Small intestine (tissue), 7 donors: ENCODE results near the gene PDE11A. TPM values are rescaled to one million over a fixed set of nuclear protein-coding genes. Genes with fewer than 3 reads are reported as not detected.

Experiments
- DNase-seq, 2 donors: peaks; one replicate each; pipeline versions ENCODE4 v3.0.0 to v3.0.0-alpha.2; 2013
- FAIRE-seq: peaks from 2 replicates; lab custom pipeline; 2012; peaks lifted over from hg19 to GRCh38; lab: Jason Lieb, UNC
- H3K27ac ChIP-seq, 3 donors: one replicate each; pipeline ENCODE4 v1.5.1; 2013; ENCODE audit warnings: low read length in 2 of 3, mild to moderate bottlenecking in 2 of 3, control low read depth in 1 of 3, inconsistent platforms in 1 of 3, low read depth in 1 of 3, moderate library complexity in 1 of 3
- H3K27me3 ChIP-seq, 3 donors: one replicate each; pipeline ENCODE4 v1.6.1; 2013; ENCODE audit warnings: low read length in 3 of 3, inconsistent platforms in 1 of 3; ENCODE audit not compliant: control insufficient read depth in 3 of 3, insufficient read depth in 3 of 3
- H3K36me3 ChIP-seq, 3 donors: one replicate each; pipeline ENCODE4 v1.6.1; 2013; ENCODE audit warnings: low read length in 3 of 3, inconsistent platforms in 1 of 3, low read depth in 1 of 3, mild to moderate bottlenecking in 1 of 3, moderate library complexity in 1 of 3; ENCODE audit not compliant: control insufficient read depth in 3 of 3, insufficient read depth in 2 of 3
- H3K4me1 ChIP-seq, 3 donors: one replicate each; pipeline ENCODE4 v1.6.1; 2013; ENCODE audit warnings: low read length in 2 of 3, inconsistent platforms in 1 of 3, low read depth in 1 of 3, mild to moderate bottlenecking in 1 of 3, moderate library complexity in 1 of 3; ENCODE audit not compliant: control insufficient read depth in 3 of 3, insufficient read depth in 2 of 3
- H3K4me3 ChIP-seq, 3 donors: one replicate each; pipeline ENCODE4 v1.5.1; 2013; ENCODE audit warnings: low read length in 3 of 3, control low read depth in 1 of 3, inconsistent platforms in 1 of 3, low read depth in 1 of 3, mild to moderate bottlenecking in 1 of 3, moderate library complexity in 1 of 3
- H3K9me3 ChIP-seq, 2 donors: one replicate each; pipeline ENCODE4 v1.6.1; 2013; ENCODE audit warnings: low read depth in 1 of 2, low read length in 1 of 2; ENCODE audit not compliant: control insufficient read depth in 2 of 2, insufficient read depth in 1 of 2
- WGBS, 3 donors: extraction: QIAGEN DNeasy Blood & Tissue Kit; methylation state at CpG; one replicate each; pipeline ENCODE4 v1.1.7; 2013; 5-methylcytosine and 5-hydroxymethylcytosine counted together
- polyA plus RNA-seq, 4 donors: library from polyadenylated mRNA; stranded (reverse) in 3 of 4; unstranded in 1 of 4; fragments of 200-250 nt in 3 of 4; fragments of 120-200 nt in 1 of 4; gene quantifications; one replicate each; pipeline versions ENCODE4 v1.2.1 to v1.2.3, GENCODE V29; 2013
- donor health status: healthy with polysubstance abuse.
- donor health status: control.
- donor health status: control.
- donor health status: Bipolar disorder and iron deficiency.
- donor health status: healthy.

The PDE11A gene
- polyA plus RNA-seq, 4 donors = 0.27 to 3.8 (median 0.84) TPM

DNA sequence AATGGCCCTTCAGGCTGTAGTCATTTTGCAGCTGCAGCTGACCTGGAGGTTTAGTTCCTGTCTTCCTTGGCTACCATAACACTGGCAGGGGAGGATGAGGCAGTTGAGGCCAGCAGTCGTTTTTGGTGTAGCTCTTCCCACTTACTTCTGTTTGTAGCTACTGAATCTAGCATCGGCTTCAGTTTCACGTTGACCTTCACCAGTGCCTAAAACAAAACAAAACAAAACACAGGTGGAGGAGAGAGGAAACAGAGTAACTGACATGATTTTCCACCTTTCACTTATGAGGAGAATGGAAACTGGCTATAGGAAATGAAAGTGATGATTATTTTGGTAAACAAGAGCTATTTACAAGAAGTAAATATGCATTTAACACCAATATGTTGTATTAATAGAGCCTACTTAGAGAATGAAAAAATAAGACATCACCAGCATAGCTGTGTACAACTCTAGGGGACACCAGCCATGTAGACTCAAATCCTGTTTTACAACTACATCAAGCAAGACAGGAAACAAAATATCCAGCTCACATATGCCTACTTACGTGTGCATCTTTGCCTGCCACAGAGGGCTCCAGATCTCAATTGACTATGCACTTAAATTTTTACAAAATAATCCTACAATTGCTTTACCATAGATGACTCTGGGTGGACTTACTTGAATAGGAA is 443.1 kb downstream of the PDE11A start:
- Histone ChIP-seq H3K36me3 (peaks cover 0 to 2% (median 0%) of the 10 kb centered on the region in 3 donors), H3K4me1 (no peaks in the 10 kb centered on the region), H3K27me3 (no peaks in the 10 kb centered on the region), H3K27ac (no peak overlapping the region), H3K9me3 (no peaks in the 10 kb centered on the region), H3K4me3 (no peak overlapping the region)
- DNase-seq = no peak
- no peak for FAIRE-seq
- 49 to 66% (median 66%) methylated on average over 4 of the region's 4 CpGs for WGBS, 3 donors

DNA sequence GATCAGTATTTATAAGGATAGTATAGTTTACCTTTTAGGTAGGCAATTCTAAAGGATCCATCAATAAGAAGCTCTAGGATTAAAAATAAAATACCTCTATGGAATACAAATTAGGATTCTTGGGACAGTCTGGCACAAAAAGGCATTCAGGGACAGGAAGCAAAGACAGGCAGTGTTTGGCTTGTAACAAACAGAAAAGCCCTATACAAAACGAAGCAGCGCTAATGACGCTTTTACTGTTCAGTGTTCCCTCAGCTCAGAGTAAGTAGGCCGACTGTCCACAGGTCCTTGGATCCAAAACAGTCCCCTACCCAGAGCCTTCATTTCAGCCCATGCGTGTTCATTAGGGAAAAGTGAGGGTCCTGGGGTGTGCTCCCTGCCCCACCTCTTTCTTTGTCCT is 443.7 kb downstream of the PDE11A start:
- FAIRE-seq (no peak), DNase-seq (no peak)
- Histone ChIP-seq H3K36me3 (peaks cover 0 to 2% (median 0%) of the 10 kb centered on the region in 3 donors), H3K9me3 (no peaks in the 10 kb centered on the region), H3K27ac (no peak overlapping the region), H3K4me3 (no peak overlapping the region), H3K4me1 (no peaks in the 10 kb centered on the region), H3K27me3 (no peaks in the 10 kb centered on the region)
- 75 to 85% (median 78%) methylated on average over 5 of the region's 5 CpGs for WGBS, 3 donors

DNA sequence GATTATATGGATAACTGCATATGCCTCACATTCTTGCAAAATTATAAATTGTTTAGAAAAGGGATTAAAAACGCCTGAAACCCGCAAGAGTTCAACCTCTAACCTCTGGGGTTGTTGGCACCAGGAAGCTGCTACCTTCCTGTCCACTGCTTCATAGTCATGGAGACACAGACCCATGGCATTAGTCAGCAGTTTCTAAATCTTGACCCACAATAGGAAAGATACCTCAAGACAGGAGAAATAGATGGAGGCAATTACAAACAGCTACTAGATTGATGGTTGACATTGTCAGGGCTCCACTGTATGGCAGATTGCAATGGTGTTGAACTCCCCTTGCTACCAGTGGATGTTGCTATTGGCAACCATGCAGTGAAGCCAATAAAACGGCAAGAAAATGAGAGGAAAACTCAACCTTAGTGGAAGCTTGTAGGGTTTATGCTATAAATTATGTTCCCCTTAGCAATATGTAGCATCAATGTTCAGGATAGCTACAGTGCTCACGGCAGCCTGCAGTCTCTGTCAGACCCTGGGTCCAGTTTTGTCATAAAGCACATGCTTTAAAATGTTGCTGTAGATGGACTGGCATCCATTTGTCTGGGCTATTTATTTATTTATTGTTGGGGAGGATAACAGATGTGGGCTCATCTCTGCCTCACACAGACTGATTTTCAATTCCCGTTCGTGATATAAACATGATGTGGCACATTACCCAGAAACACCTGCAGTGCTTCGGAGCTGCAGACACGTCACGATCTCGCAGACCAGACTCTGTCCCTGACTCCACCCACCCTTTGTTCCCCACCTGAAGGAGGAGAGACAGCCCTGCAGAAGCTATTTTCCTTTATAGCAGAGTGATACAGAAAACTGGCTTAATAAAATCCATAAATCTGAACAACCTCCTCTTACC is 446.6 kb downstream of the PDE11A start:
- Histone ChIP-seq H3K9me3 (no peaks in the 10 kb centered on the region), H3K36me3 (peaks cover 0 to 2% (median 0%) of the 10 kb centered on the region in 3 donors), H3K27me3 (no peaks in the 10 kb centered on the region), H3K4me1 (no peaks in the 10 kb centered on the region), H3K4me3 (no peak overlapping the region), H3K27ac (no peak overlapping the region)
- 50 to 66% (median 63%) methylated on average over 10 of the region's 10 CpGs for WGBS, 3 donors
- FAIRE-seq (no peak), DNase-seq (no peak)

DNA sequence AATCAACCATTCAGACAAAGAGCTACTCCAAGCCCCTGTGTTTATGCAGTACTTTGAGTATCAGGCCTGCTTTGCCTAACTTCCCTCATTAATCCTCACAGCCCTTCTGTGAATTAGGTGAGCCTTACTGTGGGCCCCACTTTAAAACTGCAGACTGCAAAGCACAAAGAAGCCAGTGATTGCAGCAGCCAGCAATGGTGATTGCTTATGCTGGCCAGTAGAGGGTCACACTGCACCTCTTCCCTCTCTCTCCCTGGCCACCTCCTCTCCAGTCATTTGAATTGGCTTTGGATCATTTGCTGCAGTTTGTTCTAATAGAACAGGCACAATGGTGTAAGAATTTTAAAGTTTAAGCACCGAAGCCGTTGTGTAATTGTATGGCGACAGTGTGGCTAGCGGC is 450.1 kb downstream of the PDE11A start:
- FAIRE-seq = no peak
- WGBS, 3 donors = 56 to 93% (median 87%) methylated on average over 4 of the region's 4 CpGs
- Histone ChIP-seq H3K36me3 (no peaks in the 10 kb centered on the region), H3K27ac (no peak overlapping the region), H3K27me3 (no peaks in the 10 kb centered on the region), H3K4me1 (no peaks in the 10 kb centered on the region), H3K4me3 (no peak overlapping the region), H3K9me3 (peaks cover 0 to 7% of the 10 kb centered on the region in 2 donors)
- DNase-seq = no peak

DNA sequence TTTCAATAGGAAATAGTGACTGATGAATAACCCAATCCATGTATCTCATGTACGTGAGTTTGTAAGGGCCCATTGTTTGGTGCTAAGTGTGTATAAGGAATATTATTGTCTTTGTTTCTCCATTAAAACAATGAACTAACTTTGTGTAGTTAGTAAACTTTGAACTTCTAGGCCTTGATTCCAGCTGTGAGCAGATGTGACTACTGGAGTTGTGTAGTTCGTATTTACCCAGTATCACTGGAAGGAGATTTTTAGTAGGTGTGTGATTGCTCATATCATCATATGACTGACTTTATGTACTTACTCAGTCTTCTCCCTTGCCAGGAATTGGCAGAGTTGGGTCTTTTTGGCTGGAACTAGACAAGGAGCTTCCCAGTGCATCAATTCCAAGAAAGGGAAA is 452.6 kb downstream of the PDE11A start:
- Histone ChIP-seq H3K27me3 (no peaks in the 10 kb centered on the region), H3K4me1 (no peaks in the 10 kb centered on the region), H3K4me3 (no peak overlapping the region), H3K9me3 (peaks cover 0 to 10% of the 10 kb centered on the region in 2 donors), H3K36me3 (no peaks in the 10 kb centered on the region), H3K27ac (no peak overlapping the region)
- DNase-seq = no peak
- WGBS, 3 donors = 84 to 90% (median 88%) methylated on average over 2 of the region's 2 CpGs
- no peak for FAIRE-seq

DNA sequence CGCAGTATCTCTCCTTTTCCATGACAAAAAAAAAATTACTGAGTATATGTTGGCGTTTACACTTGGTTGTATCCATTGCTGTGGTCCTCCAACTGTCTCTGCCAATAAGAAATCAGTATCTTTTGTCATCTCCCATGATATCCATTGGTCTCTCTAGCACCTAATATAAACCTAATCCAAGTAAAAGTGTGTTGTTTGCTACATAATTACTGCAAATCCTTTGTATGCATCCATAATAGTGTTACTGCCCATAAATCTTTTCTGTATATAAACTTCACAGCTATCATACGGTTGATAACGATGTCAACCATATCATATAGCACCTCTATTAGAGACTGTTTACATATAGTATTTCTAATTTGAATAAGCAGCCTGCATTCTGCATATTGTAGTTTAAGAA is 453.1 kb downstream of the PDE11A start:
- 76 to 83% (median 80%) methylated on average over 4 of the region's 4 CpGs for WGBS, 3 donors
- H3K4me3 ChIP-seq = peak overlapping the region in 2 of 3 donors; percentile 62 to 83
- no peak for FAIRE-seq

DNA sequence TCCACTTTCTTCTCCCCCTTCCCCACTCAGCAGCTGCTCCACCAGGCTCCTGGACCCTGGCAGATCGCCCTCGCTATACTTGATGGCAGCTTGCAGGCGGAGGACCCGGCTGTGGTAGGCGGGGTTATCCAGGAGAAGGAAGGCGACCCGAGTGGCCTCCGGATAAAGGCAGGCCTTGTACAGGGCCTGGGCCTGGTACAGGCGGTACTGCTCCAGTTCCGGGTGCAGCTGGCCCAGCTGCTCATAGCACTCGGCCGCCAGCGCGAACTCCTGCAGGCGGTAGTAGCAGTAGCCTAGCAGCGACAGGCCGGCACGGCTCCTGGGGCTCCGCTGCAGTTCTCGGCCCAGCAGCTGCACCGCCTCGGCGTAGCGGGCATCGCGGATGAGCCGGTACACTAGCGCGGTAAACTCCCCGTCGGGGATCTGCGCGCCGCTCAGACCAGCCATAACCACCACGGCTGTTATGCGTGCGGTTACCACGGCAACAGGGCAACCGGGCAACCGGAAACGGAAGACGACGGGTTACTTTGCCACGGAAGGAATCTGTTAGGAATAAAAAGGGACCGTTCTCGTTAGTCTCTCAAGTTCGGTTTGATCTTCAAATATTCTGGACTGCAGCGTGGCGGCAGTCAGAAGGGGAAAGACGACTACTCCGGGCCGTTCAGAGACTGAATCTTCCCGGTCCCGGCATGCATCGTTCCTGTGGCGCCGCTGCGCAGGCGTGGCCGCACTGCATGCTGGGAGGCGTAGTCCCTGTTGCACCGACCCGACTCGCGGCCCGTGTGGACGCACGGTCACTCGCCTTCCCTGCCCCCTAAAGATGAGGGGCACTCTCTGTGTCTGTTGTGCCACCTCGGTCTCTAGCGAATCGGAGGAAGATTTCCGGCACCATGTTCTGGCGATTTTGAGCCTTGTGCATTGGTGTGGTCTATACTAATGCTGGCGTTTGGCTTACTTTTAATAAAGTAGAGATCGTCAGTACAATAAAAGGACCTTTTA is 454.0 kb downstream of the PDE11A start:
- H3K27me3 ChIP-seq = no peaks in the 10 kb centered on the region
- no peaks in the 10 kb centered on the region for H3K4me1 ChIP-seq
- H3K4me3 ChIP-seq = peak overlapping the region; percentile 48 to 83 (median 62)
- 3 to 4% (median 4%) methylated on average over 70 to 76 of the region's 76 CpGs for WGBS, 3 donors
- FAIRE-seq (no peak), DNase-seq (peak; percentile 91 to 97)
- peak overlapping the region; percentile 71 to 96 (median 95) for H3K27ac ChIP-seq
- peaks cover 0 to 10% of the 10 kb centered on the region in 2 donors for H3K9me3 ChIP-seq
- no peaks in the 10 kb centered on the region for H3K36me3 ChIP-seq

More for the DNA sequence above, 453.1 kb downstream of the PDE11A start:
- no peaks in the 10 kb centered on the region for H3K36me3 ChIP-seq
- no peaks in the 10 kb centered on the region for H3K27me3 ChIP-seq
- H3K27ac ChIP-seq = no peak overlapping the region
- H3K4me1 ChIP-seq = no peaks in the 10 kb centered on the region
- DNase-seq = no peak
- H3K9me3 ChIP-seq = peaks cover 0 to 10% of the 10 kb centered on the region in 2 donors
